KMS-11 (cell line): ENCODE data around the gene TRPC1.

Source experiments
- H2AFZ ChIP-seq: fragments of 200-600 bp; sonication (generic); 2 replicates; pipeline ENCODE4 v1.6.1; 2016; ENCODE audit warnings: antibody characterized with exemption, mixed run types, low read depth
- H3K27ac ChIP-seq: fragments of 200-600 bp; sonication (generic); 2 replicates; pipeline ENCODE4 v1.6.1; 2016; ENCODE audit warnings: mild to moderate bottlenecking, mixed run types
- H3K27me3 ChIP-seq: fragments of 200-600 bp; sonication (generic); 2 replicates; pipeline ENCODE4 v1.6.1; 2017; ENCODE audit warnings: mild to moderate bottlenecking, low read depth, mixed run types, moderate library complexity; ENCODE audit not compliant: insufficient read depth
- H3K36me3 ChIP-seq: fragments of 200-600 bp; sonication (generic); 2 replicates; pipeline ENCODE4 v1.6.1; 2017; ENCODE audit warnings: mild to moderate bottlenecking, mixed run types; ENCODE audit not compliant: insufficient read depth
- H3K4me1 ChIP-seq: fragments of 200-600 bp; sonication (generic); 2 replicates; pipeline ENCODE4 v1.6.1; 2016; ENCODE audit warnings: mild to moderate bottlenecking, low read depth, mixed run types; ENCODE audit not compliant: poor library complexity, severe bottlenecking
- H3K4me2 ChIP-seq: fragments of 200-600 bp; sonication (generic); 2 replicates; pipeline ENCODE4 v1.7.0; 2016; ENCODE audit warnings: mild to moderate bottlenecking, mixed run types
- H3K4me3 ChIP-seq: fragments of 200-600 bp; sonication (generic); IDR thresholded peaks from 2 replicates; pipeline ENCODE4 v1.6.1; 2017; ENCODE audit warnings: low read depth, low read length, mixed read lengths; ENCODE audit not compliant: insufficient read depth
- H3K79me2 ChIP-seq: fragments of 200-600 bp; sonication (generic); 2 replicates; pipeline ENCODE4 v1.6.1; 2016; ENCODE audit warnings: low read depth, mixed run types; ENCODE audit not compliant: insufficient read depth
- H3K9ac ChIP-seq: fragments of 200-600 bp; sonication (generic); 2 replicates; pipeline ENCODE4 v1.6.1; 2016; ENCODE audit warnings: mild to moderate bottlenecking, mixed run types
- H4K20me1 ChIP-seq: fragments of 200-600 bp; sonication (generic); 2 replicates; pipeline ENCODE4 v1.6.1; 2016; ENCODE audit warnings: mild to moderate bottlenecking, mixed run types; ENCODE audit not compliant: insufficient read depth
- CTCF ChIP-seq: fragments of 200-600 bp; sonication (generic); conservative IDR thresholded peaks from 2 replicates; pipeline ENCODE4 v1.6.1; 2017; ENCODE audit warnings: low read depth, mild to moderate bottlenecking, antibody characterized with exemption, low read length, moderate library complexity, mixed read lengths

The TRPC1 gene

GRCh38 chr3:142724682-142725356 lies 985 bp downstream of the TRPC1 start:
- Histone ChIP-seq H3K4me1 (peaks cover 8% of the 10 kb centered on the region), H3K9ac (peak overlapping the region; percentile 78), H2AFZ (peak overlapping the region; percentile 92), H3K36me3 (no peaks in the 10 kb centered on the region), H3K27me3 (no peaks in the 10 kb centered on the region), H3K79me2 (no peaks in the 10 kb centered on the region), H3K4me3 (peak overlapping the region; percentile 70), H3K4me2 (peak overlapping the region; percentile 85), H4K20me1 (no peaks in the 10 kb centered on the region), H3K27ac (peak overlapping the region; percentile 58; the same call in 1 of the 2 replicates)
- TF ChIP-seq CTCF = no peak

- Histone ChIP-seq H3K4me2 (peak overlapping the region; percentile 85; the same call in 1 of the 2 replicates), H3K36me3 (no peaks in the 10 kb centered on the region; the same call in 1 of the 2 replicates), H3K27me3 (no peaks in the 10 kb centered on the region), H3K9ac (no peak overlapping the region), H3K4me3 (no peak overlapping the region), H4K20me1 (no peaks in the 10 kb centered on the region), H3K79me2 (no peaks in the 10 kb centered on the region), H2AFZ (no peak overlapping the region), H3K27ac (no peak overlapping the region), H3K4me1 (peaks cover 8% of the 10 kb centered on the region)
- no peak for TF ChIP-seq CTCF
These were observed 1.5 kb downstream of the TRPC1 start for GRCh38 chr3:142725357-142725739.

GRCh38 chr3:142726017-142726416 lies 2.2 kb downstream of the TRPC1 start:
- Histone ChIP-seq H3K9ac (no peak overlapping the region), H3K79me2 (no peaks in the 10 kb centered on the region), H4K20me1 (no peaks in the 10 kb centered on the region), H3K27me3 (no peaks in the 10 kb centered on the region), H3K4me2 (no peak overlapping the region), H2AFZ (no peak overlapping the region), H3K36me3 (no peaks in the 10 kb centered on the region; the same call in 1 of the 2 replicates), H3K4me3 (no peak overlapping the region), H3K4me1 (peaks cover 8% of the 10 kb centered on the region), H3K27ac (no peak overlapping the region)
- TF ChIP-seq CTCF = no peak

GRCh38 chr3:142732066-142732465 lies 8.2 kb downstream of the TRPC1 start:
- no peak overlapping the region for H2AFZ ChIP-seq
- no peak overlapping the region for H3K9ac ChIP-seq
- TF ChIP-seq CTCF = no peak
- no peak overlapping the region for H3K27ac ChIP-seq
- no peaks in the 10 kb centered on the region for H3K79me2 ChIP-seq
- no peaks in the 10 kb centered on the region; the same call in 1 of the 2 replicates for H3K36me3 ChIP-seq
- no peak overlapping the region for H3K4me2 ChIP-seq
- no peaks in the 10 kb centered on the region for H3K4me1 ChIP-seq
- no peaks in the 10 kb centered on the region for H3K27me3 ChIP-seq
- no peaks in the 10 kb centered on the region for H4K20me1 ChIP-seq
- H3K4me3 ChIP-seq = no peak overlapping the region
